HG03342 (cell line): ENCODE data around the gene GPD2.

ENCODE experiments used
- ATAC-seq: cut with Tn5 transposase; IDR thresholded peaks from one replicate; pipeline ENCODE4 v1.9.1; 2021; ENCODE audit warnings: mild to moderate bottlenecking, moderate library complexity; ENCODE audit not compliant: unreplicated experiment

Gene GPD2

GRCh38 chr2:156635646-156636045, 199.5 kb downstream of the GPD2 start:
- ATAC-seq = no peak
